ENCODE results near the gene SERINC2. TPM values are rescaled to one million over a fixed set of nuclear protein-coding genes. Genes with fewer than 3 reads are reported as not detected.

SERINC2 gene
- total and polyA plus RNA-seq, 2 experiments from 2014 or later, result 20.5 to 23.3 TPM

DNA sequence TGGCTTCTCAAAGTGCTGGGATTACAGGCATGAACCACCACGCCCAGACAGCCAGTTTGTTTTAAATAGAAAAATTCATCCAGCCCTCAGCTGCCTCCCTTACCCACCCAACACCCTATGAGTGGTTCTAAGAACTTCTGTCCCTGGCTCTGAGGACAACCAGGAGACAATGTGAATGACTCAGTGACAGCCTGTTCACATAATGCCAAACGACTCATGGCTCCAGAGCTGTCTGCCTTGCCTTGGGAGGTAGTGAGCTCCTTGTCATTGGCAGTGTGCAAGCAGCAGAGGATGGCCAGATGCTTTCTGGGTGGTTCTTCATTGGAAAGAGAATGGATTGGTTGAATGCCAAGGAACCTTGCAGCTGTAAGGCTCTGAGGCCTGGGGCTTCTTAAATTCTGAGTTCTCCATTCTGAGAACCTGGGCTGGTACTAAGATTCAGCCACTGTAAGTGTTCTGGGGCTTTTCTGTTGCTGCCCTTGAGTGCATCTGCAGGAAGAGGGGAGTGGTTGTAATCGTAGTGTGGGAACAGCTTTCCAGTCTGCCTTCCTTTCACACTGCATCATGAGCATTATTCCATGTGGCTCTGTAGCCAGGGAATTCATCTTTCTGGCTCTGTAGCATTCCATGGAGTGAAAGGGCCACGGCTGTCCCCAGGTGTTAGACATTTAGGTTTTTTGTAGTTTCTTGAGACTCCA, 5.8 kb downstream of the SERINC2 start (continued):
- TF ChIP-seq, protein P1, sequence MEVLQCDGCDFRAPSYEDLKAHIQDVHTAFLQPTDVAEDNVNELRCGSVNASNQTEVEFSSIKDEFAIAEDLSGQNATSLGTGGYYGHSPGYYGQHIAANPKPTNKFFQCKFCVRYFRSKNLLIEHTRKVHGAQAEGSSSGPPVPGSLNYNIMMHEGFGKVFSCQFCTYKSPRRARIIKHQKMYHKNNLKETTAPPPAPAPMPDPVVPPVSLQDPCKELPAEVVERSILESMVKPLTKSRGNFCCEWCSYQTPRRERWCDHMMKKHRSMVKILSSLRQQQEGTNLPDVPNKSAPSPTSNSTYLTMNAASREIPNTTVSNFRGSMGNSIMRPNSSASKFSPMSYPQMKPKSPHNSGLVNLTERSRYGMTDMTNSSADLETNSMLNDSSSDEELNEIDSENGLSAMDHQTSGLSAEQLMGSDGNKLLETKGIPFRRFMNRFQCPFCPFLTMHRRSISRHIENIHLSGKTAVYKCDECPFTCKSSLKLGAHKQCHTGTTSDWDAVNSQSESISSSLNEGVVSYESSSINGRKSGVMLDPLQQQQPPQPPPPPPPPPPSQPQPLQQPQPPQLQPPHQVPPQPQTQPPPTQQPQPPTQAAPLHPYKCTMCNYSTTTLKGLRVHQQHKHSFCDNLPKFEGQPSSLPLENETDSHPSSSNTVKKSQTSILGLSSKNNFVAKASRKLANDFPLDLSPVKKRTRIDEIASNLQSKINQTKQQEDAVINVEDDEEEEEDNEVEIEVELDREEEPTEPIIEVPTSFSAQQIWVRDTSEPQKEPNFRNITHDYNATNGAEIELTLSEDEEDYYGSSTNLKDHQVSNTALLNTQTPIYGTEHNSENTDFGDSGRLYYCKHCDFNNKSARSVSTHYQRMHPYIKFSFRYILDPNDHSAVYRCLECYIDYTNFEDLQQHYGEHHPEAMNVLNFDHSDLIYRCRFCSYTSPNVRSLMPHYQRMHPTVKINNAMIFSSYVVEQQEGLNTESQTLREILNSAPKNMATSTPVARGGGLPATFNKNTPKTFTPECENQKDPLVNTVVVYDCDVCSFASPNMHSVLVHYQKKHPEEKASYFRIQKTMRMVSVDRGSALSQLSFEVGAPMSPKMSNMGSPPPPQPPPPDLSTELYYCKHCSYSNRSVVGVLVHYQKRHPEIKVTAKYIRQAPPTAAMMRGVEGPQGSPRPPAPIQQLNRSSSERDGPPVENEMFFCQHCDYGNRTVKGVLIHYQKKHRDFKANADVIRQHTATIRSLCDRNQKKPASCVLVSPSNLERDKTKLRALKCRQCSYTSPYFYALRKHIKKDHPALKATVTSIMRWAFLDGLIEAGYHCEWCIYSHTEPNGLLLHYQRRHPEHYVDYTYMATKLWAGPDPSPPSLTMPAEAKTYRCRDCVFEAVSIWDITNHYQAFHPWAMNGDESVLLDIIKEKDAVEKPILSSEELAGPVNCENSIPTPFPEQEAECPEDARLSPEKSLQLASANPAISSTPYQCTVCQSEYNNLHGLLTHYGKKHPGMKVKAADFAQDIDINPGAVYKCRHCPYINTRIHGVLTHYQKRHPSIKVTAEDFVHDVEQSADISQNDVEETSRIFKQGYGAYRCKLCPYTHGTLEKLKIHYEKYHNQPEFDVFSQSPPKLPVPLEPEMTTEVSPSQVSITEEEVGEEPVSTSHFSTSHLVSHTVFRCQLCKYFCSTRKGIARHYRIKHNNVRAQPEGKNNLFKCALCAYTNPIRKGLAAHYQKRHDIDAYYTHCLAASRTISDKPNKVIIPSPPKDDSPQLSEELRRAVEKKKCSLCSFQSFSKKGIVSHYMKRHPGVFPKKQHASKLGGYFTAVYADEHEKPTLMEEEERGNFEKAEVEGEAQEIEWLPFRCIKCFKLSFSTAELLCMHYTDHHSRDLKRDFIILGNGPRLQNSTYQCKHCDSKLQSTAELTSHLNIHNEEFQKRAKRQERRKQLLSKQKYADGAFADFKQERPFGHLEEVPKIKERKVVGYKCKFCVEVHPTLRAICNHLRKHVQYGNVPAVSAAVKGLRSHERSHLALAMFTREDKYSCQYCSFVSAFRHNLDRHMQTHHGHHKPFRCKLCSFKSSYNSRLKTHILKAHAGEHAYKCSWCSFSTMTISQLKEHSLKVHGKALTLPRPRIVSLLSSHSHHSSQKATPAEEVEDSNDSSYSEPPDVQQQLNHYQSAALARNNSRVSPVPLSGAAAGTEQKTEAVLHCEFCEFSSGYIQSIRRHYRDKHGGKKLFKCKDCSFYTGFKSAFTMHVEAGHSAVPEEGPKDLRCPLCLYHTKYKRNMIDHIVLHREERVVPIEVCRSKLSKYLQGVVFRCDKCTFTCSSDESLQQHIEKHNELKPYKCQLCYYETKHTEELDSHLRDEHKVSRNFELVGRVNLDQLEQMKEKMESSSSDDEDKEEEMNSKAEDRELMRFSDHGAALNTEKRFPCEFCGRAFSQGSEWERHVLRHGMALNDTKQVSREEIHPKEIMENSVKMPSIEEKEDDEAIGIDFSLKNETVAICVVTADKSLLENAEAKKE (CRISPR knock-in tag; IDR thresholded peaks at IDR 0.05), result no peak
- TF ChIP-seq, protein P2, sequence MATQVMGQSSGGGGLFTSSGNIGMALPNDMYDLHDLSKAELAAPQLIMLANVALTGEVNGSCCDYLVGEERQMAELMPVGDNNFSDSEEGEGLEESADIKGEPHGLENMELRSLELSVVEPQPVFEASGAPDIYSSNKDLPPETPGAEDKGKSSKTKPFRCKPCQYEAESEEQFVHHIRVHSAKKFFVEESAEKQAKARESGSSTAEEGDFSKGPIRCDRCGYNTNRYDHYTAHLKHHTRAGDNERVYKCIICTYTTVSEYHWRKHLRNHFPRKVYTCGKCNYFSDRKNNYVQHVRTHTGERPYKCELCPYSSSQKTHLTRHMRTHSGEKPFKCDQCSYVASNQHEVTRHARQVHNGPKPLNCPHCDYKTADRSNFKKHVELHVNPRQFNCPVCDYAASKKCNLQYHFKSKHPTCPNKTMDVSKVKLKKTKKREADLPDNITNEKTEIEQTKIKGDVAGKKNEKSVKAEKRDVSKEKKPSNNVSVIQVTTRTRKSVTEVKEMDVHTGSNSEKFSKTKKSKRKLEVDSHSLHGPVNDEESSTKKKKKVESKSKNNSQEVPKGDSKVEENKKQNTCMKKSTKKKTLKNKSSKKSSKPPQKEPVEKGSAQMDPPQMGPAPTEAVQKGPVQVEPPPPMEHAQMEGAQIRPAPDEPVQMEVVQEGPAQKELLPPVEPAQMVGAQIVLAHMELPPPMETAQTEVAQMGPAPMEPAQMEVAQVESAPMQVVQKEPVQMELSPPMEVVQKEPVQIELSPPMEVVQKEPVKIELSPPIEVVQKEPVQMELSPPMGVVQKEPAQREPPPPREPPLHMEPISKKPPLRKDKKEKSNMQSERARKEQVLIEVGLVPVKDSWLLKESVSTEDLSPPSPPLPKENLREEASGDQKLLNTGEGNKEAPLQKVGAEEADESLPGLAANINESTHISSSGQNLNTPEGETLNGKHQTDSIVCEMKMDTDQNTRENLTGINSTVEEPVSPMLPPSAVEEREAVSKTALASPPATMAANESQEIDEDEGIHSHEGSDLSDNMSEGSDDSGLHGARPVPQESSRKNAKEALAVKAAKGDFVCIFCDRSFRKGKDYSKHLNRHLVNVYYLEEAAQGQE (IDR thresholded peaks at IDR 0.05; ENCODE audit: unreplicated experiment), result no peak
- no peak for TF ChIP-seq ZNF114 (CRISPR knock-in tag; IDR thresholded peaks at IDR 0.05)

DNA sequence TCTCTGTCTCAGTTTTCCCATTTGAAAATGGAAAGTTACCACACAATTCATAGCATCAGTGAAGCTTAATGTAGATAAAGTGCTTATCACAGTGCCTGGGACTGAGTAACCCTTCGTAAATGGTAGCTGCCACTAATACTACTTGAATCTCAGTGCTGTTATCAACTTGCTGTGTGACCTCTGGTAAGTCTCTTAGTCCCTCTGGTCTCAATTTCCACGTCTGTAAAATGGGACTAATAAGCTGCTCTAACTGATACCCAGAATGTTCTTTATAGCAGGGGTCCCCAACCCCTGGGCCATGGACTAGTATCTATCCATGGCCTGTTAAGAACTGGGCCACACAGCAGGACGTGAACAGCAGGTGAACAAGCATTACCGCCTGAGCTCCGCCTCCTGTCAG, 7.7 kb downstream of the SERINC2 start:
- Mint-ChIP-seq H3K27ac (no peak overlapping the region), H3K9me3 (no peaks in the 10 kb centered on the region), H3K36me3 (ENCODE audit: low read depth) (peaks cover 8% of the 10 kb centered on the region; the same call in 1 of the 3 replicates), H3K27me3 (ENCODE audit: insufficient read depth, low read depth, poor library complexity) (peaks cover 11% of the 10 kb centered on the region), H3K4me1 (peaks cover 27% of the 10 kb centered on the region), H3K4me3 (no peak overlapping the region)
- Histone ChIP-seq H3K4me2 (no peak overlapping the region), H3F3A (replicated peaks; ENCODE audit: low read depth) (0 out of 2 replicates have a peak, but pooled peaks cover 9% of the 10 kb centered on the region), H3K79me2 (replicated peaks; ENCODE audit: insufficient read depth) (no peaks in the 10 kb centered on the region; the same call in 1 of the 2 replicates), H3K27ac (ENCODE audit: low read depth) (peak overlapping the region; percentile 82; the same call in 1 of the 2 replicates), H2AFZ (no peak overlapping the region), H3K9me2 (ENCODE audit: insufficient read depth) (no peaks in the 10 kb centered on the region), H3K4me3 (no peak overlapping the region), H3K4me1 (ENCODE audit: insufficient read depth) (peaks cover 25% of the 10 kb centered on the region), H3K27me3 (ENCODE audit: insufficient read depth) (no peaks in the 10 kb centered on the region), H4K20me1 (replicated peaks; ENCODE audit: insufficient read depth) (peaks cover 5% of the 10 kb centered on the region), H3K36me3 (ENCODE audit: insufficient read depth) (no peaks in the 10 kb centered on the region)
- no peak for ATAC-seq
- DNase-seq (ENCODE audit: low spot score), result no peak
- TF ChIP-seq JUNB (IDR thresholded peaks at IDR 0.05; ENCODE audit: unreplicated experiment), result no peak
- TF ChIP-seq, protein P2 (IDR thresholded peaks at IDR 0.05; ENCODE audit: unreplicated experiment), result no peak
- TF ChIP-seq STAT1 (IDR thresholded peaks at IDR 0.05; ENCODE audit: unreplicated experiment), result no peak
- no peak for TF ChIP-seq ZNF114 (CRISPR knock-in tag; IDR thresholded peaks at IDR 0.05)
- no peak for TF ChIP-seq NANOG (IDR thresholded peaks at IDR 0.05; ENCODE audit: borderline replicate concordance)
- no peak for TF ChIP-seq CREB1 (CRISPR knock-in tag; IDR thresholded peaks at IDR 0.05; ENCODE audit: low read depth)

Measured in GM23338 (cell line).